HG02642 (cell line): Measurements from ENCODE around the gene PRIMPOL.
A peak's percentile ranks its signal among the peaks of the same experiment; 100 is the strongest.
"Not testable (repeated sequence)": the region's sequence is repeated elsewhere in the genome, so short reads cannot be mapped to it uniquely, and the experiment has no call there.

ENCODE experiments used
- ATAC-seq: cut with Tn5 transposase; IDR thresholded peaks from one replicate; pipeline ENCODE4 v1.9.1; 2021; ENCODE audit warnings: mild to moderate bottlenecking; ENCODE audit not compliant: unreplicated experiment, poor library complexity

The PRIMPOL gene

GRCh38 chr4:184636897-184637296, 12.6 kb upstream of the PRIMPOL start:
- ATAC-seq: no peak

DNA sequence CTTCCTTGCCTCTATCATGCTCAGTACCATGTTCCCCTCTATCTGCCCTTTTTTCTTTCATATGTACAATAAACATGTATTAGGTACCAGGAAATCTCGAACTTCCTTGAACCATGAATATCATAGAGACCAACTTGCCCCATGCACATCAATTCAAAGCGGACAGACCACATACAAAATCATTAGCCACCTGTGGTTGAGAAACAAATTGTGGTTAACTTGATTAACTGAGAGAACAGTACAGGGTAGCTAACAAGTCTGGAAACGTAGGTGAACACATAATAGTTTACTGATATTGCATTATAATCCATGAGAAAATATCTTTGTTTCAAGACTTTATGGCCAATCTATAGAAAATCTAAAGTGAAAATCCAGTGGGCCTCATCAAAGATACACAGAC, 8.5 kb upstream of the PRIMPOL start:
- peak; percentile 46 for ATAC-seq

DNA sequence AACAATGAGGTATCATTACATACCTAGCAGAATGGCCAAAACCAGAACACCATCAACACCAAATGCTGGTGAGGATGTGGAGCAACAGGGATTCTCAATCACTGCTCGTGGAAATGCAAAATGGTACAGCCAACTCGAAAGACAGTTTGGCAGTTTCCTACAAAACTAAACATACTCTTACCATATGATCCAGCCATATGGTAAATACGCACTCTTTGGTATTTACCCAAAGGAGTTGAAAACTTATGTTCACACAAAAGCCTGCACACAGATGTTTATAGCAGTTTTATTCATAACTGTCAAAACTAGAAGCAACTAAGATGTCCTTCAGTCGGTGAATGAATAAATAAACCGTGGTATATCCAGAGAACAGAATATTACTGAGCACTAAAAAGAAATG, 8.1 kb upstream of the PRIMPOL start:
- ATAC-seq: no peak

DNA sequence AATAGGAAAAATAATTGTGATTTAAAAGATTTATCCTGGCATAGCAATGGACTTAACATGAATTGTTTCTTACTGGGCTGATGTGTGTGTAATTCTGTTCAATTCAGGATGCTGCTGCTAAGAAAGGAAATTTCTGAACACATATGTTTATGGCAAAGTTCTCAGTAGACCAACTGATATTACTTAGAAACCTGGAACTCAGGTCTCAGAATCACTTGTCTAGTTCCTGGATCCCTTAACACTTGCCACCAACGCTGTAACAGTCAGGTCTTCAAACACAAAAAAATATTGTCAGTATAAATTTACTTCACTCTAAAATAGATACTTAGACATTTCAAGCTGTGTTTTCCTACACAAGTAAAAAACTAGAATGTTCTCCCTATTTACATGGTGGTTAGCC, 5.8 kb upstream of the PRIMPOL start:
- no peak for ATAC-seq

DNA sequence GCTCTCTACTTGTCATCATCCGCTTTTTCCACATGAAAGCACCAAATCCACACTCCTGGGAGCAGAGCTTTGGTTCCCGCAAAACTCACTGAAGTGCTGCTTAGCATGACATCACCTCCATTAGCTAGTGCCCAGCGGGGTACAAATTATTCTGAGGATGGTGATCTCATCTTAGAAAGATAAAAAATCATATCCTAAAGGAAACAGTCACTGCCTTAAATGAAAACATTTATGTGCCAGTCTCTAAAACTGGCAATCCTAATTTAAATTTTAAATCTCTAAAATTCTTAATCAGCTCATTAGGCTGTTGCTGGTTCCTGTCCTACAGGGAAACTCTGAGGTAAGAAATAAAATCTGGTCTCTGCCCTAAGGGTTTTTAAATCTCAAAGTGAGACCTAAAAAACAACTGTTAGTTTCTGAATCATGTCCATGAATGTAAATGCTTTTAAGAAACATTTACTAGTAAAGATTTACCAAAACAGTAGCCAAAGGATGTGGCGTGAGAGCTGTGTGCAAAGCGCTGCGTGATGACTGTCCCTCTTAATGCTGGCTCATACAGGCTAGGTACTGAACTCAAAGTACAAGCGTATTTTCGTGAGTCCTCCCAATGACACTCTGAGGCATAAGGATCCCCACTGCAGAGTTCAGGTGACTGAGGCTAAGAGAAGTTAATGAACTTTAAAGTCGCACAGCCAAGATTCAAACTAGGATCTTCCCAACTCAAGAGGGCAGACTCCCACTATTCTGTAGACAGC, 4.8 kb upstream of the PRIMPOL start:
- ATAC-seq: no peak

GRCh38 chr4:184645904-184646610, 3.5 kb upstream of the PRIMPOL start:
- no peak for ATAC-seq

DNA sequence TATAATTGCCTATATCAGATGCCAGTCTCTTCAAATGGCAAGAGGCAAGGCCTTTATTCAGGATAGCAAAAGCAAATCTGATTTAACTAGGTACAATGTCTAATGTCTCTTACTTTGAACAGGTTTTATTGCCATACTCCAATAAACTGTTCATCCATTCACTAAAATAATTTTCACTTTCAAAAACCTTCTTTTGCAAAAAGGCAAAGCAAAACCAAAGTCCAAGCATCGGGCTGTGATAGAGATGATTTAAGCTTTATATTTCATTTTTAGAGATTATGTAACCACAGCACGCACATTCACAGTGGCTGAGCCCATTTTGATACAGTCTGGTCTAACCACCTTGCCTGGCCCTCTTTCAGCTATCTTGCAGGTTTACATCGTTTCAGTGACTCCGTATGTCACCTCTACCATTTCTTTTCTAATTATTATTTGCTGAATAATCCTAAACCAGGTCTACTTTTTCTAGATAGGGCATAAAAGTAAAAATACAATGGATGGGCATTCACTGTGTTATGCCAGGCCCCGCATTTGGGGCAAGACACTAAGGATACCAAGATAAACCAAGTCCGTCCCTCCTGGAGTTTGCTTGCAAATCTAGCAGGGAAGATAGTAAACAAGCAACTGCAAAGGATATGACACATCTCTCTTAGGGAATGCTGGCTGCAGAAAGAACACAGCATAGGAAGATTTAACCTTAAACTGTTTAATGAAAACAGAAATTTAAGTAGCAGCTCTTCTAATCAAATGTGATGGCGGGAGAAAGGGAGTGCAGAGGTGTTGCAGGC, 2.1 kb upstream of the PRIMPOL start:
- ATAC-seq: no peak

- no peak for ATAC-seq
Observed at GRCh38 chr4:184648054-184648312, 1.6 kb upstream of the PRIMPOL start.

DNA sequence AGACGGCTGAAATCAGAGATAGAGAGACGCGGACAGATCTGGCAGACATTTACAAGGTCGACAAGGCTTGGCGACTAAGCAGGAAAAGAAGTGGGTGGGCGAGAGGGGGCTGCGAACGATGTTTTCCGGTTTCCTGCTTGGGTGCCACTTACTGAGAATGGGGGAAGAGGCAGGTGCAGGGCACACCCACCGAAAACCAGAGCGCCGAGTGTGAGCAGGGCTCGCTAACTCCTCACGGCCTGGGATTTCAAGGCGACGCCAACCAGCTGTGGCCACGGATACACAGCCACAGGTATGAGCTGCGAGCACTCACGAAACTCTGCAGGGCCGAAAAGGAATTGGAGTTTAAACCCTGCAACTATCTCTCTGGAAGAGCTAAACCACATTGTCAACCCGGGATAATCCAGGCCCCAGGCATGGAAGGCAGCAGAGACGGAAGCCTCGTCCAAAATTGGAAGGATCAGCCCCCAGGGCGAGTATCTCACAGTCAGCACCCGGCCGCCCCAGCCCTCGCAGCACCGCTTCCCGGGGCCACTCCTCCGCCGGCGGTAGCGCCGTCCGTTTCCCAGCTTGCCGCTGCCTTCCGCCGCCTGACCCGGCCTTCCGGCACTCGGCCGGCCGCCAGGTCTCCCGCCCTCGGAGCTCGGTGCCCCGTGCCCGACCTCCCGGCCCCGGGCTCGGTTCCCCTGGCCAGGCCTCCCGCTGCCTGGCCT, 1.1 kb upstream of the PRIMPOL start:
- peak; percentile 27 for ATAC-seq

- ATAC-seq: peak; percentile 18
Observed at GRCh38 chr4:184649971-184650855, 675 bp downstream of the PRIMPOL start.

DNA sequence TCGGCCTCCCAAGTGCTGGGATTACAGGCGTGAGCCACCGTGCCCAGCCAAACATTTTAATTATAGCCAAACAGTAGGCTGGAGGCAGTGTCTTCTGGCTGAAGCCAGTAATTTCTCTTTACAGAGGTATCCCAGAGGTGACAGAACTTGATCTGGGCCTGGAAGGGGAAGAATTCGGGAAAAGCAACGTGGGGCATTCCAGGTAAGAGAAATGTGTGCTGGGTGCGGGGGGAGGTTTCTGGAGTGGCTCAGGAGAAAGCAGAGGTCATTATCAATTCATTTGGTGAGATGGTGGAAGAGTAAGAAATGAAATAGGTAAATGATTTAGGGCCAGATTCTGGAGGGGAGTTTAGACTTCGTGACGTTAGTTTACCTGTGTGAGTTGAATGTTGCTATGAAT, 2.4 kb downstream of the PRIMPOL start:
- ATAC-seq: no peak

DNA sequence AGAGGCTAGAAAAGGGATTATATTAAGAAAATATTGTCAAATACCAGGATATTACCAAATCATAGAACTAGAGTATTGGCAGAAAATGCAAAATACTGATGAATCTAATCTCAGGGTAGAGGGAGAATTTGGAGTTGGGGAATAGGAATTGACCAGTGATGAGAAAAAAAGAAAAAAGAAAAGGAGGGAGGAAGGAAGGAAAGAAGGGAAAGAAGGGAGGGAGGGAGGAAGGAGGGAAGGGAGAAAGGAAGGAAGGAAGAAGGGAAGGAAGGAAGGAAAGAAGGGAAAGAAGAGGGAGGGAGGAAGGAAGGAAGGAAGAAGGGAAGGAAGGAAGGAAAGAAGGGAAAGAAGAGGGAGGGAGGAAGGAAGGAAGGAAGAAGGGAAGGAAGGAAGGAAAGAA, 3.1 kb downstream of the PRIMPOL start:
- not testable (repeated sequence) for ATAC-seq

- no peak for ATAC-seq
Observed at GRCh38 chr4:184653650-184654049, 4.1 kb downstream of the PRIMPOL start.

- ATAC-seq: no peak
Observed at GRCh38 chr4:184655889-184656869, 6.6 kb downstream of the PRIMPOL start.

- no peak for ATAC-seq
Observed at GRCh38 chr4:184657144-184657543, 7.6 kb downstream of the PRIMPOL start.

DNA sequence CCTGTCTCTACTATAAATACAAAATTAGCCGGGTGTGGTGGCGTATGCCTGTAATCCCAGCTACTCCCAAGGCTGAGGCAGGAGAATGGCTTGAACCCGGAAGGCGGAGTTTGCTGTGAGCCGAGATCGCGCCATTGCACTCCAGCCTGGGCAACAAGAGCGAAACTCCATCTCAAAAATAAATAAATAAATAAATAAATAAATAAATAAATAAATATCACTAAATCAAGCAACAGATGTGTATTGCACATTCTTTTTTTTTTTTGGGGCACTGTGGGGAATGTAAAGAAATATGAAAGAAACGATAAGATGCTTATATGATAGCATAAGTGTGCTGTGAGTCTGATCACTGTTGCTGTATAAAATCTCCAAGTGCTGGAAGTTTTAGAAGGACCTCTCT, 8.3 kb downstream of the PRIMPOL start:
- ATAC-seq: not testable (repeated sequence)

GRCh38 chr4:184660978-184661377, 11.4 kb downstream of the PRIMPOL start:
- ATAC-seq: no peak

DNA sequence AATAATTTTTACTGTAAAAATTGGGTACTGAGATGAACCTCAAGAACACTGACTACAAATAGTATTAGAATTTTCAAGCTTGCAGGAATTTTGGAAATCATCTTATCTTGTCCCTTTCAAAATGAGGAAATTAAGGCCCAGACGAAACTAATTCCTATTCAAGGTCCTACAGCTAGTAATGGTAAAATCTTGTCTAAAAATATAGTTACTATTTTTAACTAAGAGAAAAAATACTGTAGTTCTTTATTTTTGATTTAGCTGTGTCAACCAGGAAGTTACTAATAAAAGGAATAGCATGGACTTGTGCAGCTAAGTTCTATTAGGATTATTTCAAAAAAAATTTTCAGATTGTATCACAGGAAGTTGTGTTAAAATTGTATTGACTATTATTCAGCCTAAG, 12.7 kb downstream of the PRIMPOL start:
- ATAC-seq: no peak
